OCI-LY7 (cell line): Measurements from ENCODE around the gene ITPRID1. TPM values are rescaled to one million over a fixed set of nuclear protein-coding genes. Genes with fewer than 3 reads are reported as not detected.
A peak's percentile ranks its signal among the peaks of the same experiment; 100 is the strongest.

Source experiments
- BruUV-seq: library from RNA; stranded (reverse); fragments of 400-500 nt; replicated peaks from 2 replicates; lab custom pipeline; 2021; lab: Mats Ljungman, UMichigan
- CTCF ChIA-PET: fragments of 300-600 bp; sonication (Branson Sonifier 250); formaldehyde crosslinking; loops from one replicate; lab custom pipeline; 2022; ENCODE audit warnings: antibody characterized with exemption; ENCODE audit not compliant: unreplicated experiment; lab: Charles Lee
- POLR2A ChIA-PET: fragments of 300-600 bp; sonication (Branson Sonifier 250); formaldehyde crosslinking; loops from one replicate; lab custom pipeline; 2022; ENCODE audit warnings: antibody characterized with exemption; lab: Charles Lee
- DNase-seq: peaks from one replicate; pipeline ENCODE4 v3.0.0-alpha.2; 2015; ENCODE audit warnings: low spot score
- H2AFZ ChIP-seq: fragments of 200-600 bp; sonication (generic), shearing (Covaris generic); 2 replicates; pipeline ENCODE4 v1.6.1; 2014; ENCODE audit warnings: mild to moderate bottlenecking, antibody characterized with exemption, low read length, moderate library complexity
- H3K27ac ChIP-seq: fragments of 200-600 bp; sonication (generic); 2 replicates; pipeline ENCODE4 v1.5.1; 2014; ENCODE audit warnings: mixed run types, low read depth, mild to moderate bottlenecking, moderate library complexity, low read length, inconsistent platforms; ENCODE audit not compliant: poor library complexity, severe bottlenecking
- H3K36me3 ChIP-seq: fragments of 200-600 bp; sonication (generic); 2 replicates; pipeline ENCODE4 v1.6.1; 2014; ENCODE audit warnings: mild to moderate bottlenecking, antibody characterized with exemption, low read length, moderate library complexity, mixed read lengths; ENCODE audit not compliant: insufficient read depth
- H3K4me1 ChIP-seq: fragments of 200-600 bp; sonication (generic); 2 replicates; pipeline ENCODE4 v1.5.1; 2014; ENCODE audit warnings: mild to moderate bottlenecking, low read length; ENCODE audit not compliant: insufficient read depth, poor library complexity, severe bottlenecking
- H3K4me2 ChIP-seq: fragments of 200-600 bp; sonication (generic); 2 replicates; pipeline ENCODE4 v1.6.1; 2014; ENCODE audit warnings: mild to moderate bottlenecking, low read length
- H3K4me3 ChIP-seq: fragments of 200-600 bp; sonication (generic); 2 replicates; pipeline ENCODE4 v1.5.1; 2014; ENCODE audit warnings: mild to moderate bottlenecking, low read depth, low read length; ENCODE audit not compliant: poor library complexity, severe bottlenecking
- H3K79me2 ChIP-seq: fragments of 200-600 bp; sonication (generic); 2 replicates; pipeline ENCODE4 v1.6.1; 2016; ENCODE audit warnings: low read depth, mild to moderate bottlenecking, low read length, moderate library complexity, mixed read lengths; ENCODE audit not compliant: insufficient read depth
- H3K9me2 ChIP-seq: fragments of 200-600 bp; sonication (generic); 2 replicates; pipeline ENCODE4 v1.6.1; 2016; ENCODE audit warnings: mild to moderate bottlenecking, low read length, mixed read lengths; ENCODE audit not compliant: insufficient read depth
- H3K9me3 ChIP-seq: fragments of 200-600 bp; sonication (generic); 2 replicates; pipeline ENCODE4 v1.6.1; 2014; ENCODE audit warnings: mild to moderate bottlenecking, mixed run types, low read length, mixed read lengths
- H4K20me1 ChIP-seq: fragments of 200-600 bp; sonication (generic); 2 replicates; pipeline ENCODE4 v1.6.1; 2014; ENCODE audit warnings: mild to moderate bottlenecking, antibody characterized with exemption, low read length, moderate library complexity, mixed read lengths; ENCODE audit not compliant: insufficient read depth
- CTCF ChIP-seq: fragments of 200-600 bp; sonication (generic); conservative IDR thresholded peaks from 2 replicates; pipeline ENCODE4 v1.5.1; 2014; ENCODE audit warnings: mild to moderate bottlenecking, antibody characterized with exemption, low read length, moderate library complexity, mixed read lengths
- EZH2phosphoT487 ChIP-seq: fragments of 200-600 bp; sonication (generic); IDR thresholded peaks from 2 replicates; pipeline ENCODE4 v1.6.1; 2018; ENCODE audit warnings: low read depth, borderline replicate concordance, mild to moderate bottlenecking, mixed run types, antibody characterized with exemption, low read length, moderate library complexity, mixed read lengths
- intact Hi-C: fragments of 100-400 bp; cut with micrococcal nuclease; formaldehyde crosslinking; loops from one replicate; pipeline ENCODE4 v1.10.0; 2022; ENCODE audit not compliant: unreplicated experiment
- total RNA-seq, 2 experiments: library from RNA; depleted of rRNA in 1 of 2; stranded (reverse); fragments of >200 nt in 1 of 2; shearing (Covaris generic) in 1 of 2; gene quantifications; 2 replicates each; pipeline ENCODE4 v1.2.3, GENCODE V29; 2014 to 2022

Gene ITPRID1
- total RNA-seq, 2 experiments from 2014 or later, result not detected

GRCh38 chr7:31633467-31633866 is 119.6 kb downstream of the ITPRID1 start:
- Histone ChIP-seq H2AFZ (no peak overlapping the region), H3K9me2 (no peaks in the 10 kb centered on the region), H3K79me2 (no peaks in the 10 kb centered on the region), H3K9me3 (no peaks in the 10 kb centered on the region), H3K4me3 (no peak overlapping the region), H3K4me2 (no peak overlapping the region), H3K36me3 (no peaks in the 10 kb centered on the region), H3K27ac (no peak overlapping the region), H4K20me1 (no peaks in the 10 kb centered on the region), H3K4me1 (no peaks in the 10 kb centered on the region)
- ChIA-PET CTCF (no interaction called here), POLR2A (no interaction called here)
- BruUV-seq, result no TSS peak
- no peak for TF ChIP-seq CTCF
- TF ChIP-seq EZH2phosphoT487, result no peak
- intact Hi-C loops, result loop anchor here (10.0 kb wide), 1 partner anchor 189 kb away; no protein-coding TSS in a partner anchor
- DNase-seq, result no peak

GRCh38 chr7:31633894-31634494 is 120.1 kb downstream of the ITPRID1 start:
- Histone ChIP-seq H3K9me2 (no peaks in the 10 kb centered on the region), H3K79me2 (no peaks in the 10 kb centered on the region), H3K36me3 (no peaks in the 10 kb centered on the region), H3K27ac (no peak overlapping the region), H3K4me1 (no peaks in the 10 kb centered on the region), H3K4me2 (no peak overlapping the region), H2AFZ (no peak overlapping the region), H3K9me3 (no peaks in the 10 kb centered on the region), H4K20me1 (no peaks in the 10 kb centered on the region), H3K4me3 (no peak overlapping the region)
- CTCF ChIA-PET, result no interaction called here
- TF ChIP-seq EZH2phosphoT487 (no peak), CTCF (peak; percentile 68)
- DNase-seq, result peak; percentile 20
- BruUV-seq, result no TSS peak
- POLR2A ChIA-PET, result no interaction called here
- intact Hi-C loops, result loop anchor here (10.0 kb wide), 1 partner anchor 189 kb away; no protein-coding TSS in a partner anchor

GRCh38 chr7:31640381-31640780 is 126.5 kb downstream of the ITPRID1 start:
- TF ChIP-seq CTCF (no peak), EZH2phosphoT487 (no peak)
- Histone ChIP-seq H3K36me3 (no peaks in the 10 kb centered on the region), H3K4me2 (no peak overlapping the region), H3K79me2 (no peaks in the 10 kb centered on the region), H3K9me2 (no peaks in the 10 kb centered on the region), H3K4me1 (no peaks in the 10 kb centered on the region), H3K9me3 (no peaks in the 10 kb centered on the region), H4K20me1 (no peaks in the 10 kb centered on the region), H3K27ac (no peak overlapping the region), H2AFZ (no peak overlapping the region), H3K4me3 (no peak overlapping the region)
- no TSS peak for BruUV-seq
- intact Hi-C loops, result no loop called here
- CTCF ChIA-PET, result no interaction called here
- POLR2A ChIA-PET, result interaction anchor here (0.7 to 0.8 kb wide), 2 partner anchors 9 to 249 kb away, joined by 4 to 5 read pairs; no protein-coding TSS in a partner anchor
- no peak for DNase-seq
